Left ventricle myocardium inferior (tissue), 1 donor: ENCODE results near the gene CIAO2A. TPM values are rescaled to one million over a fixed set of nuclear protein-coding genes. Genes with fewer than 3 reads are reported as not detected.

Source experiments
- DNase-seq: peaks from one replicate; pipeline ENCODE4 v3.0.0-alpha.2; 2020
- H3K27ac ChIP-seq: fragments of 200-600 bp; replicated peaks from 2 replicates; pipeline ENCODE4 v1.8.0; 2021
- H3K27me3 ChIP-seq: fragments of 200-600 bp; 2 replicates; pipeline ENCODE4 v1.8.0; 2021; ENCODE audit warnings: low read depth
- H3K36me3 ChIP-seq: fragments of 200-600 bp; 2 replicates; pipeline ENCODE4 v1.8.0; 2021
- H3K4me1 ChIP-seq: fragments of 200-600 bp; 2 replicates; pipeline ENCODE4 v1.8.0; 2021
- H3K4me3 ChIP-seq: fragments of 200-600 bp; 2 replicates; pipeline ENCODE4 v1.8.0; 2021; ENCODE audit warnings: mild to moderate bottlenecking, moderate library complexity
- H3K9me3 ChIP-seq: fragments of 200-600 bp; replicated peaks from 2 replicates; pipeline ENCODE4 v1.8.0; 2021
- intact Hi-C: fragments of 100-400 bp; cut with micrococcal nuclease; formaldehyde crosslinking; loops from one replicate; pipeline ENCODE4 v1.11.0; 2022
- total RNA-seq: library from RNA; stranded (reverse); fragmentation: NEBNext Ultra II Directional; extraction: Animal tissue kit (Norgen Biotek cat#: 25700); gene quantifications from one replicate; pipeline ENCODE4 v1.2.1, GENCODE V29; 2021
- TF ChIP-seq, protein P1 (sequence below): fragments of 200-600 bp; IDR thresholded peaks from 2 replicates; pipeline ENCODE4 v1.8.0; 2021; ENCODE audit warnings: antibody characterized with exemption, mild to moderate bottlenecking, borderline replicate concordance
- donor health status: DM: no; HTN: yes; CAD: no; lungs with severe emphysema.

The CIAO2A gene
- total RNA-seq, 1 donor from 2014 or later = 71.0 TPM

DNA sequence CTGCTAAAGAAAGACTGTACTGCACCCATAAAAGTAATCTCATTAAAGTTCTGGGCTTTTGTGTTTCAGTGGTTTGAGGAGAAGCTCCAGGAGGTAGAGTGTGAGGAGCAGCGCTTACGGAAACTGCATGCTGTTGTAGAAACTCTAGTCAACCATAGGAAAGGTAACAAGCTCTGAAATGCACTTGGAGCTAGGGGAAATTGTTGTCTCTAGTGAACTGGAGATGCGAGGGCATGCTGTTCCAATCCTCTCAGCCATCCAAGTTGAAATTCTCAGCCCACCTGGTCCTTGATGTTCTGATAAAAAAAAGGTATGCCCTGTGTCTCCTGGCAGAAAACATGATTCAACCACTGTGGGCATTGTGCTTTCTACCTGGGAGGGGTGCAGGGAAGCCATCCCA is 36.5 kb upstream of the CIAO2A start:
- DNase-seq = no peak
- intact Hi-C loops = no loop called here
- TF ChIP-seq, protein P1, sequence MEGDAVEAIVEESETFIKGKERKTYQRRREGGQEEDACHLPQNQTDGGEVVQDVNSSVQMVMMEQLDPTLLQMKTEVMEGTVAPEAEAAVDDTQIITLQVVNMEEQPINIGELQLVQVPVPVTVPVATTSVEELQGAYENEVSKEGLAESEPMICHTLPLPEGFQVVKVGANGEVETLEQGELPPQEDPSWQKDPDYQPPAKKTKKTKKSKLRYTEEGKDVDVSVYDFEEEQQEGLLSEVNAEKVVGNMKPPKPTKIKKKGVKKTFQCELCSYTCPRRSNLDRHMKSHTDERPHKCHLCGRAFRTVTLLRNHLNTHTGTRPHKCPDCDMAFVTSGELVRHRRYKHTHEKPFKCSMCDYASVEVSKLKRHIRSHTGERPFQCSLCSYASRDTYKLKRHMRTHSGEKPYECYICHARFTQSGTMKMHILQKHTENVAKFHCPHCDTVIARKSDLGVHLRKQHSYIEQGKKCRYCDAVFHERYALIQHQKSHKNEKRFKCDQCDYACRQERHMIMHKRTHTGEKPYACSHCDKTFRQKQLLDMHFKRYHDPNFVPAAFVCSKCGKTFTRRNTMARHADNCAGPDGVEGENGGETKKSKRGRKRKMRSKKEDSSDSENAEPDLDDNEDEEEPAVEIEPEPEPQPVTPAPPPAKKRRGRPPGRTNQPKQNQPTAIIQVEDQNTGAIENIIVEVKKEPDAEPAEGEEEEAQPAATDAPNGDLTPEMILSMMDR = no peak
- no peak overlapping the region for H3K4me3 ChIP-seq
- no peak overlapping the region for H3K27ac ChIP-seq
- H3K4me1 ChIP-seq = peaks cover 56% of the 10 kb centered on the region
- H3K36me3 ChIP-seq = peaks cover 86% of the 10 kb centered on the region
- no peaks in the 10 kb centered on the region for H3K27me3 ChIP-seq
- H3K9me3 ChIP-seq = no peaks in the 10 kb centered on the region

DNA sequence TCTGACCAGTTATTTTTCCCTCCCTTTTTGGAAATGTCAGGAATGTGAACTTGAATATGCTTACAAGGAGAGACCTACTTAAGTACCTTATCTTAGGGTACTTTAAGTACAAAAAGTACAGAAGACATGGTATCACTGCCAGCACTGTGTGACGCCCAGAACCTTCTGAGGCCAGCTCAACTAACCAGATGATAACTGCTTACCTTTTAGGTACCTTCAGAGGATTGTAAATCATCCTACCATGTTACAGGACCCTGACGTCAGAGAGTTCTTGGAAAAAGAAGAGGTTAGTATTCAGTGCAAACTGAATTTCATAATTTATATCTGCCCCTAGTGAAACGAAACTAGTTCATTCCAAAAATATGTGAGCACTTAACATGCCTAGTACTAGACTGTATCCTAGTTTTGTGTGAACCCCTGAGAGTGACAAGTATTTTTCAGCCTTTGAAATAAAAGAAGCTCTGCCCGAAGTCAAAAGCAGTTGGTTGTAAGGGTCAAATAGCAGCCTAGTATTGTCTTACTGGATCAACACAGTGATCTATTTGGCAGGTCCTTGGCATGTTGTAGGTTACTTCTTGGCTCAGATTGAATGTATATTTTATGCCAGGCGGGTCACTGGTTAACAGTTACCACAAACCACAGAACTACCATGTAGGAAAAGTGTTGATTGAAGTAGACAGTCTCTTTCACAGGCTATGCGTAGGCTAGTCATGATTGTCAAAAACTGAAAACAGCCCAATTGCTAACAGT is 34.1 kb upstream of the CIAO2A start:
- Histone ChIP-seq H3K27ac (peak overlapping the region; percentile 5), H3K9me3 (no peaks in the 10 kb centered on the region), H3K4me3 (no peak overlapping the region), H3K27me3 (no peaks in the 10 kb centered on the region), H3K36me3 (peaks cover 90% of the 10 kb centered on the region), H3K4me1 (peaks cover 39% of the 10 kb centered on the region)
- intact Hi-C loops = no loop called here
- no peak for DNase-seq
- TF ChIP-seq, protein P1 = no peak

DNA sequence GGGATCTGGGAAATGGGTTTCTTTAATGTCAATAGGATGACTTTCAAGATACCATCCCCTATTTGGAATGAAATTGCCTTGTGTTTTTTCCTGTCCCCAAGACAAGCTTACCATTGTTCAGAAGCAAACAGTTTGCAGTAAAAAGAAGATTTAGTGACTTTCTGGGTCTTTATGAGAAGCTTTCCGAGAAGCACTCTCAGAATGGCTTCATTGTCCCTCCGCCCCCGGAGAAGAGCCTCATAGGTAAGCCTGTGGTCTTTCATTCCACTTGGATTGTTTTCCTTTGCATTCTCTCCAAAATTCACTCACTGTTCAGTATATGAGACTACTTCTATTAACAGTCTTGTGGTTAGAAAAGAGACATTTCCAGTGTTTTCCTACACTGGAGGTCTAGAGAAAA is 32.3 kb upstream of the CIAO2A start:
- intact Hi-C loops = no loop called here
- H3K36me3 ChIP-seq = peaks cover 90% of the 10 kb centered on the region

DNA sequence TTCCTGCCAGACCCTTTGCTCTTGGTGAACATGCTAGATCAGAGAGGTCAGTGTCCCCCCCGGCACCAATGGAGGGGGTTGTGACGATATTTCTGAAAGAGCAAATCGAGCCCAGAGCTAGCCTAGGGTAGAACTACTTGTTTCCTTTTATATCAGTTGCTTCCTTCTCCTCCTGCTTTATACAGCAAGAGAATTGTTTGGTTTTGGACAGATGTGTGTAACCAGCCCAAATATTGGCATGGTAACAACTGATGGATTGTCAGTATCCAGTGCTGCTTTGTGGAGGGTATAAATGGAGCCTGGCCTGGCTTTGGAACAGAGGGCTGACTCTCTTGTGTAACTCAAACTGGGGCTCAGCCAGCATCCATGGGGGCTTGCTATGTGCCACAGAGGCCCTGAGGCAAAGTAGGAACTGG is 29.3 kb upstream of the CIAO2A start:
- no peak for DNase-seq
- Histone ChIP-seq H3K4me3 (no peak overlapping the region), H3K4me1 (peaks cover 20% of the 10 kb centered on the region), H3K9me3 (no peaks in the 10 kb centered on the region), H3K36me3 (peaks cover 91% of the 10 kb centered on the region), H3K27ac (peak overlapping the region; percentile 8), H3K27me3 (no peaks in the 10 kb centered on the region)
- TF ChIP-seq, protein P1 = no peak
- intact Hi-C loops = no loop called here

More for the DNA sequence above, 32.3 kb upstream of the CIAO2A start:
- peaks cover 25% of the 10 kb centered on the region for H3K4me1 ChIP-seq
- no peaks in the 10 kb centered on the region for H3K27me3 ChIP-seq
- no peak for DNase-seq
- H3K27ac ChIP-seq = no peak overlapping the region
- no peaks in the 10 kb centered on the region for H3K9me3 ChIP-seq
- TF ChIP-seq, protein P1 = no peak
- H3K4me3 ChIP-seq = no peak overlapping the region

DNA sequence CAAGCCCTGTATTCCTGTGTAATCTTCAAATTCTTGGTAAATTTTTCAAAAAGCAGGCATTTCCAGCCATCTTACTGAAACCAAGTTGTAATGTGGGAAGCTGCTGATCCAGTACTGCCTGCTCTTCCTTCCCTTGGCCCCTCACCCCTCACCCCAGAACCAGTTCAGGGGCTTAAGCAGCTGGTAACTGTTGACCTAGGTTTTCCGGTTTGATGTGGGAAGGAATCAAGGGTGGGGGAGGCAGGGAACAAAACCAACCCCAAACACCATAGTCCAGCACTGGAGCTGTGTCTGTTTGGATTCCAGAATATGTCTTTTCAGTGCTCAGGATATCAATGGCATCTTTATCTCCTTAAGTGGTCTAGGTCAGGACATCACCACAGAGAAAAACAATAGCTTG is 28.8 kb upstream of the CIAO2A start:
- Histone ChIP-seq H3K36me3 (peaks cover 91% of the 10 kb centered on the region), H3K4me1 (peaks cover 15% of the 10 kb centered on the region), H3K27ac (peak overlapping the region; percentile 8), H3K9me3 (no peaks in the 10 kb centered on the region), H3K4me3 (no peak overlapping the region), H3K27me3 (no peaks in the 10 kb centered on the region)
- TF ChIP-seq, protein P1 = no peak
- intact Hi-C loops = no loop called here
- DNase-seq = no peak
